ENCODE data around the gene RTN4R.

DNA sequence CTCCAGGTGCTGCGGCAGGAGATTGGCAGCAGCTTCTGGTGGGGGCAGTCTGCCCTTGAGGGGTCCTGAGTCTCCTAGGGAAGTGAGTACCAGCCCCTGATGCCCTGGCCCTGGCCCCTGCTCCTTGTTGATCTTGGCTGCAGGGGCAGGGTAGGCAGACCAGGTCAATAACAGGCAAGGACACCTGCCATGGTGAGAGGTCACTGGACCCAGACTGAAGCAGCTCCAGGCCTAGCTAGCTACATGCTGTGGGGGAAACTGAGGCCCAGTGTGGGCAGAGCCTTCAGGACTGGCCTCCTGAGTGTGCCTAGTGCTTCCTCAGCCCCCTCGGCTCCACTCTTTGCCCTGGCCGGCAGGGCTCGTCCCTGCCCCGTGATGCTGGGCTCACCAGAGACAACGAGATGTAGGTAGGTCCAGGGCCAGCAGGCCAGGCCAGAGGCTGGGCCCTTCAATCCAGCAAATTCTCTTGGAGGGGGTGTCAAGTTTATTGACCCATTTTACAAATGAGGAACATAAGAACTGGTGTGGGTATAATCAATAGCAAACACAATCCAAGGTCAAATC, 20.4 kb downstream of the RTN4R start:
- TF ChIP-seq, protein P1, sequence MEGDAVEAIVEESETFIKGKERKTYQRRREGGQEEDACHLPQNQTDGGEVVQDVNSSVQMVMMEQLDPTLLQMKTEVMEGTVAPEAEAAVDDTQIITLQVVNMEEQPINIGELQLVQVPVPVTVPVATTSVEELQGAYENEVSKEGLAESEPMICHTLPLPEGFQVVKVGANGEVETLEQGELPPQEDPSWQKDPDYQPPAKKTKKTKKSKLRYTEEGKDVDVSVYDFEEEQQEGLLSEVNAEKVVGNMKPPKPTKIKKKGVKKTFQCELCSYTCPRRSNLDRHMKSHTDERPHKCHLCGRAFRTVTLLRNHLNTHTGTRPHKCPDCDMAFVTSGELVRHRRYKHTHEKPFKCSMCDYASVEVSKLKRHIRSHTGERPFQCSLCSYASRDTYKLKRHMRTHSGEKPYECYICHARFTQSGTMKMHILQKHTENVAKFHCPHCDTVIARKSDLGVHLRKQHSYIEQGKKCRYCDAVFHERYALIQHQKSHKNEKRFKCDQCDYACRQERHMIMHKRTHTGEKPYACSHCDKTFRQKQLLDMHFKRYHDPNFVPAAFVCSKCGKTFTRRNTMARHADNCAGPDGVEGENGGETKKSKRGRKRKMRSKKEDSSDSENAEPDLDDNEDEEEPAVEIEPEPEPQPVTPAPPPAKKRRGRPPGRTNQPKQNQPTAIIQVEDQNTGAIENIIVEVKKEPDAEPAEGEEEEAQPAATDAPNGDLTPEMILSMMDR (IDR thresholded peaks at IDR 0.05; ENCODE audit: control extremely low read depth in 1 of 3, insufficient read depth in 1 of 3, low read depth in 1 of 3, low read length in 3 of 3): no peak
- TF ChIP-seq SIN3A (conservative IDR thresholded peaks at IDR 0.05 in 1 of 2, IDR thresholded peaks at IDR 0.05 in 1 of 2; ENCODE audit: low read depth in 1 of 2, low read length in 2 of 2) (no peak), EZH2 (IDR thresholded peaks at IDR 0.05; ENCODE audit: low read depth, low read length, severe bottlenecking) (no peak), CHD2 (IDR thresholded peaks at IDR 0.05; ENCODE audit: low read length) (no peak), CREB1 (IDR thresholded peaks at IDR 0.05) (no peak), FOSL1 (IDR thresholded peaks at IDR 0.05; ENCODE audit: insufficient read depth, low read depth, low read length) (no peak), ZNF274 (IDR thresholded peaks at IDR 0.05; ENCODE audit: borderline replicate concordance, extremely low read depth, low read length) (no peak)

Measured in H1 (cell line).